Gastroesophageal sphincter (tissue), 2 donors: ENCODE measurements around the gene SLC23A2.

ENCODE experiments used
- POLR2A ChIP-seq, 2 donors: fragments of 450-650 bp; IDR thresholded peaks; one replicate each; pipeline ENCODE4 v1.6.1; 2017; ENCODE audit warnings: antibody characterized with exemption in 2 of 2, mild to moderate bottlenecking in 2 of 2, moderate library complexity in 1 of 2
- POLR2AphosphoS5 ChIP-seq: sonication (generic); formaldehyde crosslinking; IDR thresholded peaks from one replicate; pipeline ENCODE4 v1.6.1; 2017; ENCODE audit warnings: antibody characterized with exemption

- TF ChIP-seq POLR2AphosphoS5 (no peak), POLR2A (IDR thresholded peaks at IDR 0.05) (no peak)
Observed at GRCh38 chr20:4881006-4881730, 120.1 kb downstream of the SLC23A2 start.
